ENCODE measurements around the gene ARHGAP27.
"Not testable (repeated sequence)": the region's sequence is repeated elsewhere in the genome, so short reads cannot be mapped to it uniquely, and the experiment has no call there.

The ARHGAP27 gene, protein sequence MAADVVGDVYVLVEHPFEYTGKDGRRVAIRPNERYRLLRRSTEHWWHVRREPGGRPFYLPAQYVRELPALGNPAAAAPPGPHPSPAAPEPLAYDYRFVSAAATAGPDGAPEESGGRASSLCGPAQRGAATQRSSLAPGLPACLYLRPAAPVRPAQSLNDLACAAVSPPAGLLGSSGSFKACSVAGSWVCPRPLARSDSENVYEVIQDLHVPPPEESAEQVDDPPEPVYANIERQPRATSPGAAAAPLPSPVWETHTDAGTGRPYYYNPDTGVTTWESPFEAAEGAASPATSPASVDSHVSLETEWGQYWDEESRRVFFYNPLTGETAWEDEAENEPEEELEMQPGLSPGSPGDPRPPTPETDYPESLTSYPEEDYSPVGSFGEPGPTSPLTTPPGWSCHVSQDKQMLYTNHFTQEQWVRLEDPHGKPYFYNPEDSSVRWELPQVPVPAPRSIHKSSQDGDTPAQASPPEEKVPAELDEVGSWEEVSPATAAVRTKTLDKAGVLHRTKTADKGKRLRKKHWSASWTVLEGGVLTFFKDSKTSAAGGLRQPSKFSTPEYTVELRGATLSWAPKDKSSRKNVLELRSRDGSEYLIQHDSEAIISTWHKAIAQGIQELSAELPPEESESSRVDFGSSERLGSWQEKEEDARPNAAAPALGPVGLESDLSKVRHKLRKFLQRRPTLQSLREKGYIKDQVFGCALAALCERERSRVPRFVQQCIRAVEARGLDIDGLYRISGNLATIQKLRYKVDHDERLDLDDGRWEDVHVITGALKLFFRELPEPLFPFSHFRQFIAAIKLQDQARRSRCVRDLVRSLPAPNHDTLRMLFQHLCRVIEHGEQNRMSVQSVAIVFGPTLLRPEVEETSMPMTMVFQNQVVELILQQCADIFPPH

GRCh38 chr17:45432405-45433158, at the start of gene ARHGAP27:
Gene ARHGAP27, minus strand, starts transcription at chr17:45432870. Its CDS starts 2,591 bp downstream, at chr17:45430279.
- DNase-seq (ENCODE audit: low read depth in 2 of 2, low spot score in 1 of 2): no peak

- not testable (repeated sequence) for DNase-seq (ENCODE audit: low read depth in 2 of 2, low spot score in 1 of 2)
Measured at GRCh38 chr17:45482317-45482716, 49.6 kb upstream of the ARHGAP27 start.

- not testable (repeated sequence) for DNase-seq (ENCODE audit: low read depth in 2 of 2, low spot score in 1 of 2)
Measured at GRCh38 chr17:45475436-45475835, 42.8 kb upstream of the ARHGAP27 start.

GRCh38 chr17:45472249-45472648, 39.6 kb upstream of the ARHGAP27 start:
- not testable (repeated sequence) for DNase-seq (ENCODE audit: low read depth in 2 of 2, low spot score in 1 of 2)

DNA sequence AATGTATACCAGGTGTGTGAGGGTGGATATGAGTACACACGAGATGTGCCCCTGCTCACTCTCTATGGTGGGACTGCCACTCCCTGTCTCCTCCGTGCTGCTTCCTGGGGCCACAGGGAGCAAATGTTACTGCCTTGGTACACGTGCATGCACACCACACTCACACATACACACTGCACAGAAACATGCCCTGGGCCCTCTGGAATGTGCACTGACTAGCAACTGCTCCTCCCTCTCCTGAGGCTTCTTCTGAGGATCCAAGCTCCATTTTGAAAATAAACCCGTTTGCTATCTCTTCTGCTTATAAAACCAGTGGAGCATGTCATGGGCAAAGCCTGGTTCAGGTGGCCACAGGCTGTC, 36.5 kb upstream of the ARHGAP27 start:
- not testable (repeated sequence) for DNase-seq (ENCODE audit: low read depth in 2 of 2, low spot score in 1 of 2)

GRCh38 chr17:45468293-45469203, 35.9 kb upstream of the ARHGAP27 start:
- not testable (repeated sequence) for DNase-seq (ENCODE audit: low read depth in 2 of 2, low spot score in 1 of 2)

DNA sequence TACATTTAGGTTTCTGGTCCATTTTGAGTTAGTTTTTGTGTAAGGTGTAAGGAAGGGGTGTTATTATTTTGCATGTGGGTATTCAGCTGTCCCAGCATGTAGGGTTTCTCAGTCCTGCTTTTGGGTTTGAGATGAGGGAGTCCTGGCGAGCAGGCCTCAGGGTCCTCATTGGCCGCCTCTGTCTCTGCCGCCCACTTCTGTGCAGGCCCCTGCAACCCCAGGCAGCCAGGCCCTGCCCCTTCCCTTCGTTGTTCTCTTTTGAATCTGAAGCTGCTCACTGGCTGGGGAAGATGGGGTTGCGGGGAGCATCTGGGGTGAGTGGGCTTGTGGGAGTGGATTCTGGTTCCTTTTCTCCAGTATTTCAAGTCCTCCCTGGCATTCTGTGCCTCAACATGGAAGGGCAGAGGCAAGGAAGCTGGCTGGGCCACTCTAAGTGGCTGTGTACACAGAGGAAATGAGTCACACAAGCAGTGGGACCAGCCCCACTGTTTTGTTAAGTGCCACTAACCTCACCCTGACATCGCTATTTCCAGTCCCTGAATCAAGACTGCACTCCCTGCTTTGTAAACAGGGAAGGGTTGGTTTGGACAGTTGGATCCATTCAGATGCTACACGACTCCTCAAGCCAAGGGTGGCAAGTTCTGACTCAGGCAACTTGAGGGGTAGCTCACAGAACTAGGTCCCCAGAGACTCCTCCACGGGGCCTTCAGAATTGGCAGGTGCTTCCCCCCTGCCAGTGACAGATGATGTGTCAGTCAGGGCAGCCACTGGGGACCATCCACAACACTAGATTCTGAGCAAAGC, 29.1 kb upstream of the ARHGAP27 start:
- DNase-seq (ENCODE audit: low read depth in 2 of 2, low spot score in 1 of 2): not testable (repeated sequence)

DNA sequence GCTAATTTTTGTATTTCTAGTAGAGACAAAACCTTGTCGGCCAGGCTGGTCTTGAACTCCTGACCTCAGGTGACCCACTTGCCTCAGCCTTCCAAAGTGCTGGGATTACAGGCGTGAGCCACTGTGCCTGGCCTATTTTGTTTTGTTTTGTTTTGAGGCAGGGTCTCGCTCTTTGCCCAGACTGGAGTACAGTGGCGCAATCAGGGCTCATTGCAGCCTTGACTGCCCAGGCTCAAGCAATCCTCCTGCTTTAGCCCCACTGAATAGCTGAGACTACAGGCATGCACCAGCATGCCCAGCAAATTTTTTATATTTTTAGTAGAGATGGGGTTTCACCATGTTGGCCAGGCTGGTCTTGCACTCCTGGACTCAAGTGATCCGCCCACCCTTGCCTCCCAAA, 27.8 kb upstream of the ARHGAP27 start:
- DNase-seq (ENCODE audit: low read depth in 2 of 2, low spot score in 1 of 2): not testable (repeated sequence)

GRCh38 chr17:45454341-45454740, 21.7 kb upstream of the ARHGAP27 start:
- not testable (repeated sequence) for DNase-seq (ENCODE audit: low read depth in 2 of 2, low spot score in 1 of 2)

- DNase-seq (ENCODE audit: low read depth in 2 of 2, low spot score in 1 of 2): not testable (repeated sequence)
Measured at GRCh38 chr17:45453731-45454130, 21.1 kb upstream of the ARHGAP27 start.

DNA sequence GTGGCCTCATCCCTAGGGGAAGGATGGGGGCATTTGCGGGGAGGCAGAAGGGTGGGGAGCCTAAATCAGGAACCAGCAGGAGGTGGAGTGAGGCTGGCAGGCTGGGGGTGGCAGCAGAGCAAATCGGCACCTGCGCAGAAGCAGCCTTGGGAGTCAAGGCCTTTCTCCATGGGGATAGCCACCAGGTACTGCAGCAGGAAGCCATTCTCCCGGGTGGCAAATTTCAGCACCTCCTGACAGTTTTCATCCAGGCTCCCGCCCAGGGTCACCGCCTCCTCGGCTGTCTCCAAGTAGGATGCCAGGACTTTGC, 20.5 kb upstream of the ARHGAP27 start:
- DNase-seq (ENCODE audit: low read depth in 2 of 2, low spot score in 1 of 2): not testable (repeated sequence)

DNA sequence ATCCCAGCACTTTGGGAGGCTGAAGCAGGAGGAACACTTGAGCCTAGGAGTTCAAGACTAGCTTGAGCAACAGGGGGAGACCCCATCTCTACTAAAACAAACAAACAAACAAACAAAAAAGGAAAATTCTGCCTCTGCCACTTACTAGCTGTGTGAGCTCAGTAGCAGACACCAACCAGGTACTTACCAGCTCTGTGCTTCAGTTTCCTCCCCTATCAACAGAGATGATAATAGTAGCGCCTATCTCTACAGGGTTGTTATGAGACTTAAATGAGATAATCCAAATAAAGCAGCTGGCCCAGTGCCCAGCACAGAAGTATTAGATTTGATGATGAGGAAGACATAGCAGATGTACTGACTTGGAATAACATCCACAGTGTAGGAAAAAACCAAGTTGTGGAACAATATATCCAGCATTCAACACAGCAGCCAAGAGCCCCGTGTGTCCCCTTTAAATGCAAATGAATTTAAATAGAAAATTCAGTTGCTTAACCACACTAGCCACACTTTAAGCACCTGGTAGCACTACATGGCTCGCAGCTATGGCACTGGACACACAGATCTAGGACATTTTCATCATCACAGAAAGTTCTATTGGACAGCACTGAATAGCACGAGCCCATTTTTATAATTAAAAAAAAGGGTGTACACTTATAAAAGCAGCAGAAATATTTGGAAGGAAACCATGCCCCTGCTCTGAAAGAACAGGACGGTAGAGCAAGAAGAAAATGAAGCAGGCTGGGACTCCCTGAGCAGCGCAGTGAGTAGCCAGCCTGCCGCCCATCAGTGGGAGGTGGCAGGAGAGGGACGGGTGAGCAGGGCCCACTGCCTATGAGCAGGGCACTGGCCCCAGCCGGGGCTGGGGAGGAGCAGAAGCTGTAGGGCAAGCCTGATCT, 19.9 kb upstream of the ARHGAP27 start:
- not testable (repeated sequence) for DNase-seq (ENCODE audit: low read depth in 2 of 2, low spot score in 1 of 2)

DNA sequence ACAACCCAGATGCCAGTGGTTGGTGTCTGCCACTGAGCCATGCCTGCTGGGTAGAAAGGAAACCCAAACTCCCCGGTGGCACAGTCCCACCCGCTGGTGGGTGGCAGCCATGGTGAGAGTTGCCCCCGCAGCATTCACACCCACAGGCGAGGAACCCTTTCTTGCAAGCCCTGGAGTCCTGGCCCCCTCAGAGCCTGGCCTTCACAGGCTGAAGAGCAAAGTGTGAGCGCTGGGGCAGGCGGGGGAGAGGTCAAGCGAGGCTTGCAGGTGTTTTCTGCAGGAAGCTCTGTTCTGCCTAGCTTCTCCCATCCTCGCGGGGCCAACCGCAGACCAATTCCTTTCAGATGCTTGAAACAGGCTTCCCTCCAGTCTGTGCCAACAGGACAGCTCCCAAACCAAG, 19.0 kb upstream of the ARHGAP27 start:
- DNase-seq (ENCODE audit: low read depth in 2 of 2, low spot score in 1 of 2): not testable (repeated sequence)

DNA sequence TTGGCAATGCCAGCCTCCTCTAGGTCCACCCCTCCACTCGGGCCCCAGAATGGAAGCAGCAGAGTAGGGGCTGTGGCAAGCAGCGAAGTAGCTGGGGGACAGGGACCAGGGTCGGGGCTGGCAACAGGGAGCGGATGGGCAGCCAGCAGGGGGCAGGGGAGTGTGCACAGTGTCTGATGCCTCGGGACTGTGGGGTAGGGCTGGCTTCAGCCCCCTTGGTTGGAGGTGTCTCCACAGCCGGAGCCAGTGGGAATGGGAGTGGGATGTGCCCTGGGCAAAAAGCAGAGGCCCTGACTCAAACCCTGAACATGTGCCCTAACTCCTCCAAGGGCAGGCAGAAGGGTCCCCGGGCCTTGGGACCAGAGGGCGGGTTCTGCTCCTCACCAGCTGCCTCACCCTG, 18.5 kb upstream of the ARHGAP27 start:
- DNase-seq (ENCODE audit: low read depth in 2 of 2, low spot score in 1 of 2): no peak

- not testable (repeated sequence) for DNase-seq (ENCODE audit: low read depth in 2 of 2, low spot score in 1 of 2)
Measured at GRCh38 chr17:45449708-45450329, 17.1 kb upstream of the ARHGAP27 start.

DNA sequence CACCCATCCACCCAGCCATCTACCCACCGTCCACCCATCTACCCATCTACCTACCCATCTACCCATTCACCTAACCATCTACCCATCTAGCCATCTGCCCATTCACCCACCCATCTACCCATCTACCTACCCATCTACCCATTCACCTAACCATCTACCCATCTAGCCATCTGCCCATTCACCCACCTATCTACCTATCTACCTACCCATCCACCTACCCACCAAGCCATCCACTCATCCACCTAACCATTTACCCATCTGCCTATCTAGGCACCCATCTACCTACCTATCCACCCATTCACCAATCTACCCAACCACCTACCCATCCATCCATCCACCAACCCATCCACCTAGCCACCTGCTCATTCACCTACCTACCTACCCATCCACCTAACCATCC, 16.6 kb upstream of the ARHGAP27 start:
- DNase-seq (ENCODE audit: low read depth in 2 of 2, low spot score in 1 of 2): not testable (repeated sequence)

DNA sequence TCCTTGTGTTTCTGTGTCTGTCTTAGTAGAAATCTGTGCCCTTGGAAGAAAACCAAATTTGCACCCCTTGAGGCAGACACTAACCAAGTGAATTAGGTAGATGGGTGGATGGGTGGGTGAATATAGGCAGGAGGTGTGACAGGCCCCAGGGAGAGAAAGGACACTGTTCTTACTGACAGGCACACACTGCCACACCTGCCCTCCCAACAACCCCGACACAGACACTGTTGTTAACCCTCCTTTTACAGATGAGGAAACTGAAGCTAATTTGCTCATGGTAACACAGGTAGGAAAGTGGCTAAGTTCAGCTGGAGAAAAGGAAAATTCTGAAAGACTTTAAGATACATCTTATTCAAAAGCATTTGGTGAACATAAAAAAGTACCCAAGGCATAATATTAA, 15.8 kb upstream of the ARHGAP27 start:
- not testable (repeated sequence) for DNase-seq (ENCODE audit: low read depth in 2 of 2, low spot score in 1 of 2)

GRCh38 chr17:45448066-45448465, 15.4 kb upstream of the ARHGAP27 start:
- not testable (repeated sequence) for DNase-seq (ENCODE audit: low read depth in 2 of 2, low spot score in 1 of 2)
